Lower leg skin (tissue), 4 donors: ENCODE measurements around the gene PLEKHG4. TPM values are rescaled to one million over a fixed set of nuclear protein-coding genes. Genes with fewer than 3 reads are reported as not detected.

Source experiments
- DNase-seq, 2 donors: peaks; one replicate each; pipeline ENCODE4 v3.0.0-alpha.2; 2019; ENCODE audit warnings: low spot score in 2 of 2
- H3K4me3 ChIP-seq: fragments of 200-600 bp; sonication (generic); 2 replicates; pipeline ENCODE4 v1.5.1; 2017; ENCODE audit warnings: mild to moderate bottlenecking, low read depth; ENCODE audit not compliant: poor library complexity, severe bottlenecking
- POLR2A ChIP-seq, 2 donors: fragments of 450-650 bp; IDR thresholded peaks; one replicate each; pipeline ENCODE4 v1.6.1; 2016 to 2017; ENCODE audit warnings: antibody characterized with exemption in 2 of 2, mild to moderate bottlenecking in 1 of 2, moderate library complexity in 1 of 2
- WGBS, 2 donors: methylation state at CpG; one replicate each; pipeline ENCODE4 v1.1.5; 2018; 5-methylcytosine and 5-hydroxymethylcytosine counted together
- intact Hi-C: fragments of 100-400 bp; cut with DNase I; formaldehyde crosslinking; loops from one replicate; pipeline ENCODE4 v1.15.0; 2023; ENCODE audit warnings: low total_unique reads
- total RNA-seq, 4 donors: library from RNA; depleted of rRNA; stranded (reverse); fragments of >200 nt; gene quantifications; one replicate each; pipeline ENCODE4 v1.1.0, GENCODE V29; 2016
- TF ChIP-seq, protein P1 (sequence below), 3 donors: fragments of 450-650 bp; IDR thresholded peaks; one replicate each; pipeline ENCODE4 v1.5.1; 2016; ENCODE audit warnings: antibody characterized with exemption in 3 of 3, mild to moderate bottlenecking in 3 of 3, moderate library complexity in 2 of 3

Gene PLEKHG4
- total RNA-seq, 4 donors from 2014 or later: 16.6 to 28.0 (median 21.2) TPM

DNA sequence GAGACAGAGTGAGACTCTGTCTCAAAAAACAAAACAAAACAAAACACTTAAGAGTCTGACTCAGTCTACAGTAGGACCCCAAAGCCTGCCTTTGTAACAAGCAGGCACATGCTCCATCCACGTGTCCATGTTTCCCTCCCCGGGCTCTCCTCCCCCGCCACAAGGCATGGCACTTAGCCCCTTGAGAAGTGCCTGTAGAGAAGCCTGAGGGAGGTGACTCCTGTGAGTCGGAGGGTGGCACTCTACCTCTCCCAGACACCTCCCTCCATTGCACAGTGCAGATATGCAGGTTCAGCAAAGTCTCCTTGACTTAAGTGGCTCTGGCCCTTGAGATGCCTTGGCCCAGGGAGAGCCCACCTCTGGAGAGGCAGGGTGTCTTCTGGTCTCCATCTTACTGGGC, 38.8 kb upstream of the PLEKHG4 start:
- intact Hi-C loops: no loop called here
- TF ChIP-seq, protein P1, sequence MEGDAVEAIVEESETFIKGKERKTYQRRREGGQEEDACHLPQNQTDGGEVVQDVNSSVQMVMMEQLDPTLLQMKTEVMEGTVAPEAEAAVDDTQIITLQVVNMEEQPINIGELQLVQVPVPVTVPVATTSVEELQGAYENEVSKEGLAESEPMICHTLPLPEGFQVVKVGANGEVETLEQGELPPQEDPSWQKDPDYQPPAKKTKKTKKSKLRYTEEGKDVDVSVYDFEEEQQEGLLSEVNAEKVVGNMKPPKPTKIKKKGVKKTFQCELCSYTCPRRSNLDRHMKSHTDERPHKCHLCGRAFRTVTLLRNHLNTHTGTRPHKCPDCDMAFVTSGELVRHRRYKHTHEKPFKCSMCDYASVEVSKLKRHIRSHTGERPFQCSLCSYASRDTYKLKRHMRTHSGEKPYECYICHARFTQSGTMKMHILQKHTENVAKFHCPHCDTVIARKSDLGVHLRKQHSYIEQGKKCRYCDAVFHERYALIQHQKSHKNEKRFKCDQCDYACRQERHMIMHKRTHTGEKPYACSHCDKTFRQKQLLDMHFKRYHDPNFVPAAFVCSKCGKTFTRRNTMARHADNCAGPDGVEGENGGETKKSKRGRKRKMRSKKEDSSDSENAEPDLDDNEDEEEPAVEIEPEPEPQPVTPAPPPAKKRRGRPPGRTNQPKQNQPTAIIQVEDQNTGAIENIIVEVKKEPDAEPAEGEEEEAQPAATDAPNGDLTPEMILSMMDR (IDR thresholded peaks at IDR 0.05): no peak
- no peak for TF ChIP-seq POLR2A (IDR thresholded peaks at IDR 0.05)
- no peak for DNase-seq
- WGBS, 2 donors: 54 to 56% methylated on average over 4 of the region's 4 CpGs
- no peak overlapping the region for H3K4me3 ChIP-seq

DNA sequence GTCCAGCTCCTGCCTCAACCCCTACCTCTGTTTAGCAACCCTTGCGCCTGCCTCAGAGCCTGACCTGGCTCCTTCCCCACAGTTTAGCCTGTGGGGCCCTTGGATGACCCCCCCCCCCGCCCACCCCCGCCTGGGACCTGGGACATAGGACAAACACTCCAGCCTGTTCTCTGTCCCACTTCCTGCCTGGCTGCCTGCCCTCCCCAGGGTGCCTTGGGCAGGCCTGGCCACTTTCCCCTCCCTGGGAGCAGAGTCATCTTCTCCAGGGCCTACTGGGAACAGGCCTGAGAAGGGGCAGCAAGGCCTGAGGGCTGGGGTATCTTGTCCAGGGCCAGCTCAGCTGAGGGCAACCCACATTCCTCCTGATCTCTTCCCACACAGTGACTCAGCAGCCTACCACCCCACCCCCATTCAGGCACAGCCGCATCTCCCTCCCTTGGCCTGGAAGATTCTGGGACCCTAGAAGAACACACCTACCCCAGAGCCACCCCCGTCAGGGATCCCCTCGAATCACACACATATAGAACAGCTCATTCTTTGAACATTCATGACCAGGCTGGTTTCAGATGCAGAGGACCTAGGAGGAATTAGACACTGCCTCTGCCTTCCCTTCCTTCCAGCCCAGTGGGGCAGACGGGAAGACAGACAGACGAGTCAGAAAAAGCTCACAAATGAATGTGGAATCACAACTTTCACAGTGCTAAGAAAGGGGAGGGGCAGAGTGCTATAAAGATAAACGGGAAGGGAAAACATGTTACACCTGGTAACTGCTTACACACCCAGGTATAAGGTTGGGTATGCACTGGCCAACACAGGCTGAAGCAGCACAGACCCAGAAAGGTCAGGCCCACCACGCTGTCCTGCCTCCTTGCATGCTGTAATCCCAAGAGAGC, 38.1 kb upstream of the PLEKHG4 start:
- 50 to 62% methylated on average over 9 to 10 of the region's 10 CpGs for WGBS, 2 donors
- TF ChIP-seq, protein P1 (IDR thresholded peaks at IDR 0.05): no peak
- no peak for TF ChIP-seq POLR2A (IDR thresholded peaks at IDR 0.05)
- H3K4me3 ChIP-seq: no peak overlapping the region
- DNase-seq: no peak
- intact Hi-C loops: no loop called here

DNA sequence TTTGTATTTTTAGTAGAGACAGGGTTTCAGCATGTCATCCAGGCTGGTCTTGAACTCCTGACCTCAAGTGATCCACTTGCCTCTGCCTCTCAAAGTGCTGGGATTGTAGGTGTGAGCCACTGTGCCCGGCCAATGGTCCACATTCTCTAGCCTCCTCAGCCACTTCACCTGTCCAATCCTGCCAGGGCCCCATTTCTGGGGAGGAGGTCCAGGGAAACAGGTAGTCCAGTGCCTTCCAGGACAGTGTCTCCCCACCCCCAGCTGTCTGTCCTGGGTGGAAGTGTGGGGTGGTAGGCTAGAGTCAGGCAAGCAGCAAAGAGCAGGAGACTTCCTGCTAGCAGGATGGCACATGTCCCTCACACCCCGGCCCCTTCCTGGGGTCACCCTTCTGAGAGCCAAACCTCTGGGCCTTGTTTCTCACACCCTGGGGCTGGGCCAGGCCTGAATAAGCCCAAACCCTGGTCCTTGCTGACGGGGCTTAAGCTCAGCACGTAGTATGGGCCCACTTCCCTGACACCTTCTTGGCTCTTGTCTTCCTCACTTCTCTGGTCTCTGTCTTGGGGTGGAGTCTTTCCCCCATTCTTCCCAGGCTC, 37.1 kb upstream of the PLEKHG4 start:
- H3K4me3 ChIP-seq: no peak overlapping the region
- TF ChIP-seq POLR2A (IDR thresholded peaks at IDR 0.05): no peak
- TF ChIP-seq, protein P1 (IDR thresholded peaks at IDR 0.05): no peak
- DNase-seq: no peak
- intact Hi-C loops: no loop called here
- 83 to 84% methylated on average over 4 of the region's 4 CpGs for WGBS, 2 donors

DNA sequence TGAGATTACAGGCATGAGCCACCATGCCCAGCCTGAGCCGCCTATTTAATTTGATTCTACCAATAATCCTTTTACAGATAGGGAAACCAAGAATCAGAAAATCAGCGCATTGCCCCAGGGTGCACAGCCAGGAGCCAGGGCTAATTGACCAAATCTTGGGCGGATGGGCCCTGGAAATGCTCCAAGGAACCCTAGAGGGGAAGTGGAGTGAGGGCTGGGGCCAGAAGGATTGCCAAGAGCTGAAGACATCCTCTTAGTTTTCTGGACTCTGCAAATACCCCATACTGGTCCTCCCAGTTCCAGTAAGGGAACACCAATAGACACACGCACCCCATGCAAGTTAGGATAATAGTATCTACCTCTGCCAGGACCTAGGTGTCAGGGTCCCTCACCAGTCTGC, 35.9 kb upstream of the PLEKHG4 start:
- DNase-seq: no peak
- intact Hi-C loops: no loop called here
- H3K4me3 ChIP-seq: no peak overlapping the region

DNA sequence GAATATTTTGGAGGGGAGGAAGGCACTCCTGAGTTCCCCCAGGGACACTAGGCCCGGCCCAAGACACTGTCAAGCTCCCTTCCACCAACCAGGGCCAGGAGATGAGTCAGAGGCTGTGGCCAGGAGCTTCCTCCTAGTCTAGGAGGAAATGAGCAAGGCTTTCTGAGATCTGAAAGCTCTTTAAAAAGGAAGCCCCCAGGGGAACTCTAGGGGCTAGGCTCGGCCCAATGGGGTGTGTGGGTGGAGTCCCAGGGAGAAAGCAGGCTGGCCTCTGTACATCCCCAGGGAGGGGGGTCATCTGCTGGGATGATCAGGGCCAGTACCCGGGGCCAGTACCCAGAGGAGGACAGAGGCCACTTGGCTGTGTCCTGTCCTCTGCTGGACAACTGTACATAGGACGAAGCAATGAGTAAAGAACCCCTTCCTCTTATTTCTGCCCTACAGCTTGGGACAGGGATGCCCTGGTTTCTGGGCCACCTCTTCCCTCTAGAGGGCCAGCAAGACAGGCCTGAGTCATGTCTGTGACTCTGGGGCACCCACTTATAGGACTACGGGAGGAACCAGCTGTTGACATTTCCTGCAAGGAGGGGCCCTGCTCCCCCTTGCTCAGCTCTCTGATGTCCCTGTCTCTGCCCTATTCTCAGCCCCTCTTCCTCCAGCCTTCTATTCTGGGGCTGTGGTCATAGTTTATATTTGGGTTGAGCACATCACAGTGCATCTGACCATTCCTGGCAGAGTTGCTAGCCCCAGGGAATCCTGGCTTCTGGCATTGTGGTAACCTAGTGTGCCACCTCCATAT, 34.7 kb upstream of the PLEKHG4 start:
- no peak overlapping the region for H3K4me3 ChIP-seq
- DNase-seq: peak; percentile 68 to 93
- TF ChIP-seq, protein P1 (IDR thresholded peaks at IDR 0.05): no peak
- TF ChIP-seq POLR2A (IDR thresholded peaks at IDR 0.05): no peak
- intact Hi-C loops: no loop called here
- WGBS, 2 donors: 16 to 30% methylated on average over 4 to 5 of the region's 5 CpGs

More for the DNA sequence above, 35.9 kb upstream of the PLEKHG4 start:
- TF ChIP-seq POLR2A (IDR thresholded peaks at IDR 0.05): no peak
- TF ChIP-seq, protein P1 (IDR thresholded peaks at IDR 0.05): no peak
- WGBS, 2 donors: 72 to 75% methylated on average over 4 of the region's 4 CpGs
